KBM-7 (cell line): Measurements from ENCODE around the gene LOXHD1.

Experiments used
- DNase-seq: peaks from one replicate; pipeline ENCODE4 v3.0.0-alpha.2; 2015
- in situ Hi-C: fragments of 300-500 bp; cut with MboI; formaldehyde crosslinking; loops from 2 replicates; pipeline ENCODE4 v1.14.3; 2020; ENCODE audit warnings: low sequenced_read_pairs, low pct_unique_long_range_greater_than_20kb, mixed read lengths

LOXHD1 gene

DNA sequence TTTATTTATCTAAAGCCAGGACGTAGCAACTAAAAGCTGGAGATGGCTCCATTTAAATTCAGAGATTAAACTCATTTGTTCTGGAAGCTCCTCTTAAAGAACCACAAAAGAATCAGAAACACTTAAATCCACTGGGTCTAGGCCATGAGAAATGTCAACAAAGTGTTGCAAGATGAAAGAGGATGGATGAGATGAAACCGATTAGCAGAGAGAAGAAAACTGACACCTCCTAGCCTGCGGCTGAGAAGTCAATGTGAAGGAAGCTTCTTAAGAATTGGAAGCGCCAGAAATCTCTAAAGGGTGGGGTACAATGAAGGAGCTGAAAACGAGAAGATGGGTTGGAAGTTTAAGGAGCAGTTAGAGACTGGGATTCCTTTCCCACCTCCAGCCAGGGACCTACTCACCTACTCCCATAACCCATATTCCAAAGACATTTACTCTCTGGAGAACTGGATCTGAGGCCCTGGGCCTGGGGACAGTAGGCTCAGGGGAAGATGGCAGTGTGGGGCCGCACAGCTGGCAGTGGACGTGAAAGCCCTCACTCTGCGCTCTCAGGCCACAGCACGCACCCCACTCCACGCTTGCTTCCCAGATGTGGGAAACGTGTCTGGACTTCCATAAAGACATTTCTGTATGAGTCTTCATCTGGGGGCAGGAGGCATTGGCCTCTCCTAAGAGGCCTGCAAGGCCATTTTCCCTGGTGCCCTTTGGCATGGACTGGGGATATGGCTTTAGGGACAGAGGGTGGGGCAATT, 188.4 kb downstream of the LOXHD1 start:
- DNase-seq: no peak
- in situ Hi-C loops: no loop called here

- no peak for DNase-seq
- in situ Hi-C loops: no loop called here
Observed at GRCh38 chr18:46466234-46467160, 190.5 kb downstream of the LOXHD1 start.

GRCh38 chr18:46464926-46465655, 191.9 kb downstream of the LOXHD1 start:
- in situ Hi-C loops: no loop called here
- no peak for DNase-seq

GRCh38 chr18:46462523-46462922, 194.5 kb downstream of the LOXHD1 start:
- in situ Hi-C loops: no loop called here

DNA sequence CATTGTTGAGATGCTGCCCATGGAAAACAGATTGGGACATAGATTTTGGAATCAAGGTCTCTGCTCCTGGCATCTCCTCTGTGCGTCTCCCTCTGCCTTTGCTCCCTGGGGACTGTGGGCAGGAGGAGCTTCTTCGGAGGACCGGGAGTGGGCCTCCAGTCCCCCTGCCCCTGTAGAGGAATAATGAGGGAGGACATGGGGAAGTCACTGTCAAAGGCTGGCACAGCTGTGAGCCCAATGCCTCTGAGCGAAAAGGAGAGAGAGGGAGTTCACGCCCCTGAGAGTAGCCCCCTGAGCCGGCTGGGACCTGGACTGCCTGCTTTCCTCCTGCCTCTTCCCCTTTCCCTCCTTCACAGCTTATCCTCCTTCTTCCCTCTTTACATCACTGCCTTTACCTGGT, 195.0 kb downstream of the LOXHD1 start:
- DNase-seq: no peak
- in situ Hi-C loops: no loop called here

More at GRCh38 chr18:46462523-46462922, 194.5 kb downstream of the LOXHD1 start:
- DNase-seq: no peak

DNA sequence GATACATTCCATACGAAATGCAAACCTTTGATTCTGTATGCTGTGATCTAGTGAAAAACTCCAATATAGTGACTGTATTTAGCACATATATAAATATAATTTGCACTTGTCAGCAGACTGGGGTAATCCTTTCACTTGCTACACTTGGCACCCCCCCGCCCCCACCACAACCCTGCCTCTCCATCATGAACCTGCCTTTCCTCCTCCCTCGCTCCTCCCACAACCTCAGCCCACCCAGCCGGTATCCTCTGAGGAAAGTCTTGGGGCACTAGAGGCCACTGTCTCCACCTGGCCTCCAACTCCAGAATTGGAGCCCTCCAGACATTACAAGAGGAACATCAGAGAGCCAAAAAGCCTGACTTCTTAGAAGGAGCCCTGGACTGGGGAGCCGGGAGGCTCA, 196.3 kb downstream of the LOXHD1 start:
- no peak for DNase-seq
- in situ Hi-C loops: no loop called here

GRCh38 chr18:46459789-46460455, 197.1 kb downstream of the LOXHD1 start:
- in situ Hi-C loops: no loop called here
- DNase-seq: no peak

DNA sequence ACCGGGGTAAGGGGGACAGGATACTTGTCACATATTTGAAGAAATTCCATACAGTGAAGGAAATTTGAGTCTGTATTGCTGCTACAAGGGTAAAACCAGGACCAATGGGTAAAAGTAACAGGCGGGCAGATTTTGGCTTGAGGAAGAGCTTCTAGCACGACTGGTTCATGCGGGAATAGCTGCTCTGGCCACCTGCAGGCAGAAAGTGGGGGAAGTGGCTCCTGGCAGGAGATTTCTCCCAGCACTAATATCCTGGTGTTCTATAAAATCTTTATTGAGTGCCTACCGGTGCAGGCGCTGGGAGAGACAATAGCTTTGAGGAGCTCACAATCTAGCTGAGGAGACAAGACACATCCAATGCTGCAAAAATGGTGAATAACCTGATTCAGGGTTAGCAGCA, 198.5 kb downstream of the LOXHD1 start:
- in situ Hi-C loops: no loop called here
- no peak for DNase-seq

GRCh38 chr18:46456691-46457090, 200.3 kb downstream of the LOXHD1 start:
- in situ Hi-C loops: no loop called here
- no peak for DNase-seq

DNA sequence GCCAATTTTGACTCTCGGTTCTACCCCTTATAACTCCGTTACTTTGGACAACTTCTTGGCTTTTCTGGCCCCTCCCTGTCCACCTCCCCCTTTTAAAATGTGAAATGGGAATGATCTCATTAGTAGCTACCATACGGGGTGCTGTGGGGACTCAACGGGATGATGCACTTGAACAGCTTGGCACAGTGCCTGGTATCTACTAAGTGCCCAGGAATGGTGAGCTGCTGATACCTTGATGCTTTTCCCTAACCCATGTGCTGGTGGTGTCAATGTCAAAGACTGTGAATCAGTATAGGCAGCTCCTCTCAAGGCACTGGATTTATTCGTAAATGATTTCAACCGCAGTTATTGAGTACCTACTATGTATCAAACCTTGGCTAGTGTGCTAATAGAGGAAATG, 204.2 kb downstream of the LOXHD1 start:
- no peak for DNase-seq
- in situ Hi-C loops: no loop called here

GRCh38 chr18:46449499-46449898, 207.5 kb downstream of the LOXHD1 start:
- in situ Hi-C loops: no loop called here
- DNase-seq: no peak

DNA sequence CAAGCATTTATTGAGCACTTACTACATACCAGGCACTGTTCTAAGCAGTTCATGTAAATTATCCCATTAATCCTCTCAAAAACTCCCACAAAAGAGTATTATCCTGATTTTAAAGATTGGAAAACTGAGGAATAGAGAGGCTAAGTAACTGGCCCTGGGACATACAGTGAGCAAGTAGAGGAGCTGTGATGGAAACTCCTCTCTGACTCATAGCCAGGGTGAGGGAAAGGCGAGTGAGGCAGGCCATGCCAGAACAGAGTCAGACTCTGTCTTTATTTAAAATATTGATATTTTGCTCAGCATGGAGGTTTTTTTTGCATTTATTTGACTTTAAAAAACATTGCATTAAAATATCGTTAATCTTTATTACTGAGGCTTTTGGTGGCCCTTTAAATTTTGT, 208.0 kb downstream of the LOXHD1 start:
- DNase-seq: no peak
- in situ Hi-C loops: no loop called here

DNA sequence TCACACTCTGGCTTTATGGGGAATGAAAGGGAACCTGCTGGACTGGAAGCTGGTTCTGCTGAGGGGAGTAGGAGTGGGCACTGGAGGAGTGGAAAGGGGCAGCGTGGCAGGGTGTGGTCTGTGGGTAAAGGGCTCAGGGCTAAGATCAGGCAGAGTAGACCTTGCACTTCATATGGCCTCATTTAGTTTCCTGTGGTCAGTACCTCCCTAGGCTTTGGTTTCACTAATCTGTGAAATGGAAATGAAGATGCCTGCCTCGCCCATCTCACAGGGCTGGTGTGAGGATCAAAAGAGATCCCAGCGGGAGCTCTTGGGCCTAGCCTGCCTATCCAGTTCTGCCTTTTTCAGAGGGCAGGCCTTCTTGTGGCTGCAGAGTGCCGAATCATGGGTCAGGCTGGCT, 208.7 kb downstream of the LOXHD1 start:
- no peak for DNase-seq
- in situ Hi-C loops: no loop called here

DNA sequence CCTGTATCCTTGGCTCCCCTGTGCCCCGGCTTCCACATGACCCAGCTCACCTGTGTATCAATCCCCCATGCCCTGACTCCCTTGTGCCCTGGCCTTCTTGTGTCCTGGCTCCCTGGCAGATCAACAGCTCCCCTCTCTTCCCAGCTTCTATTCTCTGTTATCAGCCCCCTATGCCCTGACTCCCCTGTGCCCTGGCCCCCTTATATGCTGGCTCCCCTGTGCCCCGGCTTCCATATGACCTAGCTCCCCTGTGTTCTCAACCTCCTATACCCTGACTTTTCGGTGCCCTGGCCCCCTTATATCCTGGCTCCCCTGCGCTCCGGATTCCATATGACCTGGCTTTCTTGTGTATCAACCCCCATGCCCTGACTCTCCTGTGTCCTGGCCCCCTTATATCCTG, 209.2 kb downstream of the LOXHD1 start:
- no peak for DNase-seq
- in situ Hi-C loops: no loop called here

DNA sequence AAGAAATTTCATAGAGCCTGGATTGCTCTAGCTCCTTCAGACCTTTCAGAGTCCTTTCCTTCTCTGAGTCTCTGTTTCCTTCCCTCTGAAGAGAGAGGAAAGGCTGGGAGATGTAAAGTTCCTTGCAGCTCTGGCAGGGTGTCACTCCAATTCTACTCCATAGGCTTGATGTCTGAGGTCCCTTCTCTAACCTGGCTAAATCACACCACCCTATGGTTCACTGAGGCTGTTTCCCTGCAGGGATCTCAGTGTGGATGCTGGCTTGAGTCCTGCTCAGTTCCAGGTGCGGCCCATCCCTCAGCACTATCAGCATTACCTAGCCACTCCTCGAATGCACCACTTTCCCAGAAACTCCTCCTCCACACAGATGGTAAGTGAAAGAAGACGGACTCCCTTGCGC, 209.7 kb downstream of the LOXHD1 start:
- DNase-seq: no peak
- in situ Hi-C loops: no loop called here

DNA sequence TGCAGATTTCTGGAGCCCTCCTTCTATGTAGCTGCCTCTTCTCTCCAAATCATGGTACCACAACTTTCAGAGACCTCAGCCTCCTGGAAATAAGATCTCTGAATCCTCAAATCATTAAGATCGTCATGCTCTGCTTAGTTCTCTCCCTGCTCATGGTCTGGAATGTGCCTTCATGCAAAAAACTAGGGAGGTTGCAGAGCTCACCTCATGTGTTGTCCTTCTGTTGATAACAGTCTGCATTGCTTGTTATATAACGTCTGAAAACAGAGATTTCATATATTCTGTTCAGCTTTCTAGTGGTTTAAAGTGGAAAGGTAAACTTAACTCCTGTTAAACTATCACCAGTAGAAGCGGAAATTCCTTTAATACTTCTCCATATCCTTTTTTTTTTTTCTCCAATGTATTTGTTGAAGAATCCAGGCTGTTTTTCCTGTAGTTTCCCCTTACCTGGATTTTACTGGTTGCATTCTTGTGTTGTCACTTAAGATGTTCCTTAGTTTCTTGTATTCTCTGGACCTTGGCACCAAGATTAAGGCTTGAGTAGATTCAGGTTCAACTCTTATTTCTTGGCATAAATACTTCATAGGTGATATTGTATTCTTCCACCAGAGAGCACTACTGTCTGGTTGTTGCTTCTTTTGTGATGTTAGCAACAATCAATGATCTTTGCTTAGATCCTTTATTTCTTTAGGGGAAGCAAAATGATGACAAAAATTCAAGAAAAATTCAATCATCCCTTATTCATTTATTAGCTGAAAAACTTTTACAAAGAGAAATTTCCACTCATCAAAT, 211.3 kb downstream of the LOXHD1 start:
- no peak for DNase-seq
- in situ Hi-C loops: no loop called here

DNA sequence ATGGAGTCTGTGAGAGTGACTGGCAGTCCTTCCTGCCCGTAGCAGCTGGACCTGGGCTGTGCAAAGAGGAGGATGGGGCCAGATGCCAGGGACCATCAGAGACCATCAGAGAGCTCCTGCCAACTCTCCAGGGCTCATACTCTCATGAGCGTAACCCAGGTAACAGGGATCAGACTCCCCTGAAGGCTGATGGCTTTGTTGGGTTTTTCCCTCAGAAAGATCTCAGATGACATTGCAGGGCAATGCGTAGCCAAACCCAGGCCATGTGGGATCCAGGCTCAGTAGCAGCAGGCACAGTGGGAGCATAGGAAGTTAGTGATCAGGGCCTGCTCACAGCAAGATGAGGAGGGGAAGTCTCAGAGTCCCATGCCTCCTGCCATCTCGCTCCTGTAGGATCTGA, 218.0 kb downstream of the LOXHD1 start:
- in situ Hi-C loops: no loop called here
- no peak for DNase-seq

GRCh38 chr18:46437061-46437460, 220.0 kb downstream of the LOXHD1 start:
- no peak for DNase-seq
- in situ Hi-C loops: no loop called here

- no peak for DNase-seq
- in situ Hi-C loops: no loop called here
Observed at GRCh38 chr18:46436621-46437020, 220.4 kb downstream of the LOXHD1 start.
